ENCODE measurements around the gene GATD1. TPM values are rescaled to one million over a fixed set of nuclear protein-coding genes. Genes with fewer than 3 reads are reported as not detected.
A peak's percentile ranks its signal among the peaks of the same experiment; 100 is the strongest.

Gene GATD1
- polyA plus RNA-seq, 4 donors, result 70.9 to 97.2 (median 74.7) TPM

GRCh38 chr11:796565-797295 lies 19.4 kb upstream of the GATD1 start:
- DNase-seq (ENCODE audit: low read depth in 4 of 4, low spot score in 3 of 4), result no peak

GRCh38 chr11:795634-796564 lies 18.6 kb upstream of the GATD1 start:
- DNase-seq (ENCODE audit: low read depth in 4 of 4, low spot score in 3 of 4), result no peak

- no peak for DNase-seq (ENCODE audit: low read depth in 4 of 4, low spot score in 3 of 4)
Measured at GRCh38 chr11:794766-795633, 17.7 kb upstream of the GATD1 start.

- DNase-seq (ENCODE audit: low read depth in 4 of 4, low spot score in 3 of 4), result no peak
Measured at GRCh38 chr11:794013-794765, 16.9 kb upstream of the GATD1 start.

GRCh38 chr11:793556-793955 lies 16.3 kb upstream of the GATD1 start:
- DNase-seq (ENCODE audit: low read depth in 4 of 4, low spot score in 3 of 4), result no peak

GRCh38 chr11:792873-793272 lies 15.6 kb upstream of the GATD1 start:
- no peak for DNase-seq (ENCODE audit: low read depth in 4 of 4, low spot score in 3 of 4)

GRCh38 chr11:792535-792821 lies 15.2 kb upstream of the GATD1 start:
- no peak for DNase-seq (ENCODE audit: low read depth in 4 of 4, low spot score in 3 of 4)

- DNase-seq (ENCODE audit: low read depth in 4 of 4, low spot score in 3 of 4), result no peak
Measured at GRCh38 chr11:791658-792534, 14.6 kb upstream of the GATD1 start.

- DNase-seq (ENCODE audit: low read depth in 4 of 4, low spot score in 3 of 4), result no peak
Measured at GRCh38 chr11:790721-791564, 13.7 kb upstream of the GATD1 start.

GRCh38 chr11:789943-790342 lies 12.7 kb upstream of the GATD1 start, which contains the start of gene CEND1:
CEND1 (minus strand) TSS chr11:790090; CDS start chr11:788576, 1,514 bp downstream.
- no peak for DNase-seq (ENCODE audit: low read depth in 4 of 4, low spot score in 3 of 4)

GRCh38 chr11:788953-789940 lies 12.0 kb upstream of the GATD1 start:
- DNase-seq (ENCODE audit: low read depth in 4 of 4, low spot score in 3 of 4), result no peak

GRCh38 chr11:788009-788640 lies 10.8 kb upstream of the GATD1 start:
- DNase-seq (ENCODE audit: low read depth in 4 of 4, low spot score in 3 of 4), result no peak

GRCh38 chr11:787084-787675 lies 9.9 kb upstream of the GATD1 start:
- no peak for DNase-seq (ENCODE audit: low read depth in 4 of 4, low spot score in 3 of 4)

GRCh38 chr11:786235-787083 lies 9.2 kb upstream of the GATD1 start:
- no peak for DNase-seq (ENCODE audit: low read depth in 4 of 4, low spot score in 3 of 4)

GRCh38 chr11:783581-784015 lies 6.3 kb upstream of the GATD1 start:
- DNase-seq (ENCODE audit: low read depth in 4 of 4, low spot score in 3 of 4), result peak in 3 of 4 donors; percentile 43 to 70 (median 65)

Data from right renal pelvis (tissue), 4 donors.